NCI-H2196 (cell line): ENCODE measurements around the gene AK2.
"Not testable (repeated sequence)": the region's sequence is repeated elsewhere in the genome, so short reads cannot be mapped to it uniquely, and the experiment has no call there.

ENCODE experiments used
- DNase-seq: peaks from one replicate; lab custom pipeline; 2025; ENCODE audit not compliant: unreplicated experiment; lab: John Stamatoyannopoulos, UW

Gene AK2

GRCh38 chr1:33055210-33056008 lies 18.7 kb upstream of the AK2 start:
- DNase-seq: peak; percentile 83

- DNase-seq: no peak
These were observed 13.8 kb upstream of the AK2 start for GRCh38 chr1:33050221-33051076.

- no peak for DNase-seq
These were observed 12.7 kb upstream of the AK2 start for GRCh38 chr1:33049371-33049770.

- no peak for DNase-seq
These were observed 11.7 kb upstream of the AK2 start for GRCh38 chr1:33048426-33048825.

- no peak for DNase-seq
These were observed 11.2 kb upstream of the AK2 start for GRCh38 chr1:33047839-33048305.

- no peak for DNase-seq
These were observed 10.6 kb upstream of the AK2 start for GRCh38 chr1:33047290-33047689.

- DNase-seq: not testable (repeated sequence)
These were observed 9.6 kb upstream of the AK2 start for GRCh38 chr1:33046234-33046633.

GRCh38 chr1:33045814-33046213 lies 9.1 kb upstream of the AK2 start:
- no peak for DNase-seq

- no peak for DNase-seq
These were observed 8.6 kb upstream of the AK2 start for GRCh38 chr1:33045246-33045645.

GRCh38 chr1:33043267-33044092 lies 6.8 kb upstream of the AK2 start:
- DNase-seq: no peak

GRCh38 chr1:33042831-33043230 lies 6.1 kb upstream of the AK2 start:
- no peak for DNase-seq

- no peak for DNase-seq
These were observed 4.3 kb upstream of the AK2 start for GRCh38 chr1:33041026-33041425.

- no peak for DNase-seq
These were observed 3.2 kb upstream of the AK2 start for GRCh38 chr1:33039840-33040239.

GRCh38 chr1:33036051-33036525 lies 595 bp downstream of the AK2 start:
- DNase-seq: no peak

- DNase-seq: no peak
These were observed 4.4 kb downstream of the AK2 start for GRCh38 chr1:33032126-33032869.

GRCh38 chr1:33031506-33031905 lies 5.2 kb downstream of the AK2 start:
- DNase-seq: no peak

GRCh38 chr1:33030575-33030974 lies 6.1 kb downstream of the AK2 start:
- DNase-seq: no peak

- no peak for DNase-seq
These were observed 6.8 kb downstream of the AK2 start for GRCh38 chr1:33029921-33030320.

- no peak for DNase-seq
These were observed 7.5 kb downstream of the AK2 start for GRCh38 chr1:33029209-33029608.

GRCh38 chr1:33025761-33026160 lies 10.9 kb downstream of the AK2 start:
- no peak for DNase-seq
